Smooth muscle cell (in vitro differentiated cells): ENCODE results near the gene LAIR1. TPM values are rescaled to one million over a fixed set of nuclear protein-coding genes. Genes with fewer than 3 reads are reported as not detected.
"Not testable (repeated sequence)": the region's sequence is repeated elsewhere in the genome, so short reads cannot be mapped to it uniquely, and the experiment has no call there.

Experiments used
- DNase-seq: peaks from one replicate; lab custom pipeline; 2025; ENCODE audit not compliant: unreplicated experiment; lab: John Stamatoyannopoulos, UW
- H2AFZ ChIP-seq: fragments of 200-600 bp; sonication (generic); 2 replicates; pipeline ENCODE4 v1.6.0; 2016; ENCODE audit warnings: antibody characterized with exemption, low read depth, mild to moderate bottlenecking
- H3F3A ChIP-seq: fragments of 200-600 bp; sonication (generic); 2 replicates; pipeline ENCODE4 v1.6.0; 2017; ENCODE audit warnings: antibody characterized with exemption, low read depth
- H3K27ac ChIP-seq: fragments of 200-600 bp; sonication (generic); 2 replicates; pipeline ENCODE4 v1.5.1; 2016; ENCODE audit warnings: low read depth, mild to moderate bottlenecking
- H3K27me3 ChIP-seq: fragments of 200-600 bp; sonication (generic); 2 replicates; pipeline ENCODE4 v1.6.1; 2016; ENCODE audit warnings: low read depth, mild to moderate bottlenecking
- H3K36me3 ChIP-seq: fragments of 200-600 bp; sonication (generic); 2 replicates; pipeline ENCODE4 v1.5.1; 2016; ENCODE audit warnings: low read depth
- H3K4me1 ChIP-seq: fragments of 200-600 bp; sonication (generic); 2 replicates; pipeline ENCODE4 v1.5.1; 2016; ENCODE audit warnings: low read depth
- H3K4me2 ChIP-seq: fragments of 200-600 bp; sonication (generic); 2 replicates; pipeline ENCODE4 v1.6.0; 2016; ENCODE audit warnings: mild to moderate bottlenecking
- H3K4me3 ChIP-seq: fragments of 200-600 bp; sonication (generic); 2 replicates; pipeline ENCODE4 v1.5.1; 2016; ENCODE audit warnings: mild to moderate bottlenecking
- H3K79me2 ChIP-seq: fragments of 200-600 bp; sonication (generic); 2 replicates; pipeline ENCODE4 v1.6.0; 2016; ENCODE audit warnings: low read depth, mild to moderate bottlenecking
- H3K9ac ChIP-seq: fragments of 200-600 bp; sonication (generic); 2 replicates; pipeline ENCODE4 v1.6.0; 2016; ENCODE audit warnings: low read depth
- H3K9me3 ChIP-seq: fragments of 200-600 bp; sonication (generic); replicated peaks from 2 replicates; pipeline ENCODE4 v1.5.1; 2016; ENCODE audit warnings: low read depth
- H4K20me1 ChIP-seq: fragments of 200-600 bp; sonication (generic); 2 replicates; pipeline ENCODE4 v1.6.0; 2016; ENCODE audit warnings: low read depth
- WGBS: methylation state at CpG from one replicate; pipeline ENCODE4 v1.1.7; 2016; ENCODE audit warnings: low lambda C conversion rate; 5-methylcytosine and 5-hydroxymethylcytosine counted together
- polyA plus RNA-seq: library from polyadenylated mRNA; unstranded; fragments of >200 nt; fragmentation: Nextera tagmentation; extraction: Ambion mirVana; gene quantifications from 2 replicates; pipeline ENCODE4 v1.2.1, GENCODE V29; 2016
- total RNA-seq: library from RNA; depleted of rRNA; stranded (reverse); fragments of >200 nt; gene quantifications from 2 replicates; pipeline ENCODE4 v1.2.3, GENCODE V29; 2014
- TF ChIP-seq, protein P1 (sequence below): fragments of 200-600 bp; sonication (generic); IDR thresholded peaks from 2 replicates; pipeline ENCODE4 v1.5.1; 2017; ENCODE audit warnings: borderline replicate concordance, mild to moderate bottlenecking, antibody characterized with exemption; ENCODE audit not compliant: insufficient read depth, poor library complexity, severe bottlenecking

LAIR1 gene
- total and polyA plus RNA-seq, 2 experiments from 2014 or later: not detected

DNA sequence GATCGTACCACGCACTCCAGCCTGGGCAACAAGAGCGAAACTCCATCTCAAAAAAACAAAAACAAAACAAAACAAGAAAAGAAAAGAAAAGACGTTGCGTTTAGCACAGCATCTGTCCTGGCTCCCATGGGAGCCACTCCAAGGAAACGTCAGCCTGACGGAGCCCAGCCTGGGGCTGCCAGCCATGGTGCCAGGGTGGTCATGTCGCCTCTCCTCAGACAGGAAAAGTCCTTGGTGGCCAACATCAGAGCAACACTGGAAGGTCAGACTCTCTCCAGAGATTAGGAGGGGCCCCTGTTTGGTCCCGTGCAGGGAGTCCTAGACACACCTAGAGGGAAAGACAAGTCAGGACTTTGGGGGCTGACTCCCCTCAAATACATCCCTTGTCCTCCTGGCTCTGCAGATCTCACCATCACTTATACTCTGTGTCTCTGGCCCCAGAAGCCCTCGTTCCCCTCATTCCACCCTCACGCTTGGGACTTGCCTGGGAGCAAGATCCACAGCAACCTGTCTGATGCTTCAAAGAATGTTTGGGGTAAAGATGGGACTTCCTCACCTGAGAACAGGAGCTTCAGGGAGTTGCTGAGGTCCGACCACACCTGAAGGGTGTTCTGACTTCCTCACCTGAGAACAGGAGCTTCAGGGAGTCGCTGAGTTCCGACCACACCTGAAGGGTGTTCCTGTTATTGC is 35.1 kb downstream of the LAIR1 start:
- Histone ChIP-seq H3K9me3 (no peaks in the 10 kb centered on the region), H3K4me3 (no peak overlapping the region), H2AFZ (no peak overlapping the region), H4K20me1 (no peaks in the 10 kb centered on the region), H3F3A (no peaks in the 10 kb centered on the region), H3K9ac (no peak overlapping the region), H3K27ac (no peak overlapping the region), H3K27me3 (no peaks in the 10 kb centered on the region), H3K4me1 (no peaks in the 10 kb centered on the region), H3K79me2 (no peaks in the 10 kb centered on the region), H3K4me2 (no peak overlapping the region), H3K36me3 (no peaks in the 10 kb centered on the region)
- TF ChIP-seq, protein P1, sequence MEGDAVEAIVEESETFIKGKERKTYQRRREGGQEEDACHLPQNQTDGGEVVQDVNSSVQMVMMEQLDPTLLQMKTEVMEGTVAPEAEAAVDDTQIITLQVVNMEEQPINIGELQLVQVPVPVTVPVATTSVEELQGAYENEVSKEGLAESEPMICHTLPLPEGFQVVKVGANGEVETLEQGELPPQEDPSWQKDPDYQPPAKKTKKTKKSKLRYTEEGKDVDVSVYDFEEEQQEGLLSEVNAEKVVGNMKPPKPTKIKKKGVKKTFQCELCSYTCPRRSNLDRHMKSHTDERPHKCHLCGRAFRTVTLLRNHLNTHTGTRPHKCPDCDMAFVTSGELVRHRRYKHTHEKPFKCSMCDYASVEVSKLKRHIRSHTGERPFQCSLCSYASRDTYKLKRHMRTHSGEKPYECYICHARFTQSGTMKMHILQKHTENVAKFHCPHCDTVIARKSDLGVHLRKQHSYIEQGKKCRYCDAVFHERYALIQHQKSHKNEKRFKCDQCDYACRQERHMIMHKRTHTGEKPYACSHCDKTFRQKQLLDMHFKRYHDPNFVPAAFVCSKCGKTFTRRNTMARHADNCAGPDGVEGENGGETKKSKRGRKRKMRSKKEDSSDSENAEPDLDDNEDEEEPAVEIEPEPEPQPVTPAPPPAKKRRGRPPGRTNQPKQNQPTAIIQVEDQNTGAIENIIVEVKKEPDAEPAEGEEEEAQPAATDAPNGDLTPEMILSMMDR: no peak
- 84% methylated on average over 14 of the region's 14 CpGs for WGBS
- no peak for DNase-seq

DNA sequence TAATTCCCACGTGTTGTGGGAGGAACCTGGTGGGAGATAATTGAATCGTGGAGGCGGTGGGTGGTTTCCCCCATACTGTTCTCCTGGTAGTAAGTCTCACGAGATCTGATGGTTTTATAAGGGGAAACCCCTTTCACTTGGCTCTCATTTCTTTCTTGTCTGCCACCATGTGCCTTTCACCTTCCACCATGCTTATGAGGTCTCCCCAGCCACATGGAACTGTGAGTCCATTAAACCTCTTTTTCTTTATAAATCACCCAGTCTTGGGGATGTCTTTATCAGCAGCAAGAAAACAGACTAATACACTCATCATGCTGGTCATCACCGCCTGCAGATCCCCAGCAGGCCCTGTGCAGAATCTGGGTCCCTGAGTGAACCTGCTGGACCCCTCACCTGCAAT is 36.0 kb downstream of the LAIR1 start:
- not testable (repeated sequence) for H3K4me1 ChIP-seq, DNase-seq, H3K27ac ChIP-seq, H2AFZ ChIP-seq, H3K27me3 ChIP-seq, H3F3A ChIP-seq, H3K4me2 ChIP-seq, H3K4me3 ChIP-seq, H3K79me2 ChIP-seq, H3K36me3 ChIP-seq, H3K9me3 ChIP-seq, H3K9ac ChIP-seq, H4K20me1 ChIP-seq
- WGBS: 81% methylated on average over 5 of the region's 5 CpGs

DNA sequence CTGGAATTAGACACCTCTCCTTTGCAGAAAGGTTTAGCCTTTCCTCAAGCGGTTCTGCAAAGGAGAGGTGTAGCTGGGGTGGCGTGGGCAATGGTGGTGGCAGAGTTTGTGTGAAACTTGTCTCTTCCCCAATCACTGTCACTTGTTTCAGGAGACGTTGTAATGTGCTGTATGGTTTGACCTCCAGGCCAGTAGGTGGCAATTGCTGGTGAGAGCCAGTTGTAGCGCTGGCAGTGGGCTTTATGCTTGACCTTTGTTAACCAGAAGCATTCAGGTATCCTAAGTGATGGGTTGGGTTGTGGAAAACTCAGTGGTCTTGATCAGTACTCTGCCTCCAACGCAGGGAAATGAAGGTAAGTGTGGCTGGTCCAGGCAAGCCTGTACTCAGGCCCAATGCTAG is 39.1 kb downstream of the LAIR1 start:
- no peaks in the 10 kb centered on the region for H3K27me3 ChIP-seq
- no peak overlapping the region for H2AFZ ChIP-seq
- DNase-seq: no peak
- WGBS: 77% methylated on average over 5 of the region's 5 CpGs
- H3K79me2 ChIP-seq: no peaks in the 10 kb centered on the region
- no peak overlapping the region for H3K27ac ChIP-seq
- H3K9ac ChIP-seq: no peak overlapping the region
- no peak overlapping the region for H3K4me2 ChIP-seq
- H3K9me3 ChIP-seq: no peaks in the 10 kb centered on the region
- H3K36me3 ChIP-seq: no peaks in the 10 kb centered on the region
- H4K20me1 ChIP-seq: no peaks in the 10 kb centered on the region
- no peaks in the 10 kb centered on the region for H3F3A ChIP-seq
- H3K4me3 ChIP-seq: no peak overlapping the region
- TF ChIP-seq, protein P1: no peak
- H3K4me1 ChIP-seq: no peaks in the 10 kb centered on the region

DNA sequence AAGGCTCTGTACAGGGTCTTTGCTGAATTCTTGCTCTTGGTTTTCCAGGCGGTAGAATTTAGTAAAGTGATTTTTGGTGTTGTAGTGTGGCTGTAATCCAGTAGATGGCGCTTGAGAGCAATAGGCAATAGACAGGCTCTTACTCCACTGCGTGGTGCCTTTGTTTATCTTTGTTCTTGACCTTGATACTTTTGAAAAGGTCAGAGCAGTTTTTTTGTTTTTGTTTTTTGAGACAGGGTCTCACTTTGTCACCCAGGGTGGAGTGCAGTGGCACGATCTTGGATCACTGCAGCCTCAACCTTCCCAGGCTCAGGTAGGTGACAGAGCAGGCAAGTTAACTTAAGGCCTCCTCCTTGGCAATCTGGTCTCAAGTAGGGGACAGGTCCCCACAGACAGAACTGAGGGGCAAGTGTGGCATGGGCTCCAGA is 39.5 kb downstream of the LAIR1 start:
- no peaks in the 10 kb centered on the region for H3K79me2 ChIP-seq
- WGBS: 9% methylated on average over 4 of the region's 4 CpGs

More for the DNA sequence above, 39.5 kb downstream of the LAIR1 start:
- no peak overlapping the region for H3K4me2 ChIP-seq
- H3K27ac ChIP-seq: no peak overlapping the region
- no peak overlapping the region for H2AFZ ChIP-seq
- no peaks in the 10 kb centered on the region for H3K36me3 ChIP-seq
- no peaks in the 10 kb centered on the region for H3K9me3 ChIP-seq
- no peaks in the 10 kb centered on the region for H3F3A ChIP-seq
- no peak for DNase-seq
- TF ChIP-seq, protein P1: peak; percentile 85
- no peaks in the 10 kb centered on the region for H3K4me1 ChIP-seq
- no peaks in the 10 kb centered on the region for H4K20me1 ChIP-seq
- H3K9ac ChIP-seq: no peak overlapping the region
- no peaks in the 10 kb centered on the region for H3K27me3 ChIP-seq
- H3K4me3 ChIP-seq: no peak overlapping the region
